Sigmoid colon (tissue), 7 donors: Measurements from ENCODE around the gene RUNX2. TPM values are rescaled to one million over a fixed set of nuclear protein-coding genes. Genes with fewer than 3 reads are reported as not detected.

Experiments used
- polyA plus RNA-seq, 3 donors: library from polyadenylated mRNA; stranded (reverse); fragments of 200-250 nt; gene quantifications; one replicate each; pipeline ENCODE4 v1.2.3, GENCODE V29; 2013
- total RNA-seq, 4 donors: library from RNA; depleted of rRNA; stranded (reverse); fragments of >200 nt; gene quantifications; one replicate each; pipeline ENCODE4 v1.1.0, GENCODE V29; 2016
- donor health status: healthy with polysubstance abuse.
- donor health status: Bipolar disorder and iron deficiency.
- donor health status: healthy.

RUNX2 gene
- total and polyA plus RNA-seq, 7 donors = 0.92 to 4.7 (median 2.9) TPM

Other genes with a start within 250 kb of the RUNX2 start
- 10 to 100 TPM; 10.6 to 18.2 (median 13.0) TPM for gene SUPT3H, start 49.6 kb downstream of the RUNX2 start, total RNA-seq
- 1 to 10 TPM; 1.6 to 7.8 (median 3.5) TPM for gene SUPT3H, start 49.6 kb downstream of the RUNX2 start, polyA plus RNA-seq